ENCODE measurements around the gene VPS13D. TPM values are rescaled to one million over a fixed set of nuclear protein-coding genes. Genes with fewer than 3 reads are reported as not detected.

The VPS13D gene
- total RNA-seq, 1 experiment from 2014 or later = 30.7 TPM

- Histone ChIP-seq H3K9me3 (ENCODE audit: low read length) (no peaks in the 10 kb centered on the region), H3K4me2 (ENCODE audit: low read length) (no peak overlapping the region), H3K27ac (ENCODE audit: low read length) (no peak overlapping the region), H3K27me3 (ENCODE audit: low read length) (no peaks in the 10 kb centered on the region), H3K36me3 (ENCODE audit: low read depth, low read length) (no peaks in the 10 kb centered on the region), H3F3A (ENCODE audit: low read length, unreplicated experiment) (no peaks in the 10 kb centered on the region), H2AFZ (ENCODE audit: low read length) (no peak overlapping the region), H4K20me1 (ENCODE audit: low read length) (no peaks in the 10 kb centered on the region), H3K9me2 (replicated peaks; ENCODE audit: low read length) (no peaks in the 10 kb centered on the region), H3K4me1 (ENCODE audit: insufficient read depth, low read length) (no peaks in the 10 kb centered on the region), H3K9ac (ENCODE audit: low read length) (no peak overlapping the region), H3K79me2 (ENCODE audit: low read length) (no peaks in the 10 kb centered on the region), H3K4me3 (ENCODE audit: low read length) (no peak overlapping the region)
- ChIA-PET CTCF (no interaction called here), POLR2A (ENCODE audit: unreplicated experiment) (no interaction called here)
- no TSS peak for BruUV-seq (replicated peaks)
- intact Hi-C loops (cut with micrococcal nuclease) = no loop called here
- no peak for ATAC-seq
- no peak for DNase-seq
- TF ChIP-seq EZH2phosphoT487 (IDR thresholded peaks at IDR 0.05; ENCODE audit: borderline replicate concordance, low read length) (no peak), CTCF (conservative IDR thresholded peaks at IDR 0.05; ENCODE audit: low read depth, low read length) (no peak), EZH2 (IDR thresholded peaks at IDR 0.05; ENCODE audit: low read length, unreplicated experiment) (no peak)
These were observed 28.3 kb upstream of the VPS13D start for GRCh38 chr1:12201352-12202189.

GRCh38 chr1:12202190-12202497 is 27.7 kb upstream of the VPS13D start:
- ChIA-PET POLR2A (ENCODE audit: unreplicated experiment) (no interaction called here), CTCF (no interaction called here)
- Histone ChIP-seq H3K27ac (ENCODE audit: low read length) (no peak overlapping the region), H3K79me2 (ENCODE audit: low read length) (no peaks in the 10 kb centered on the region), H3K4me1 (ENCODE audit: insufficient read depth, low read length) (no peaks in the 10 kb centered on the region), H3K27me3 (ENCODE audit: low read length) (no peaks in the 10 kb centered on the region), H2AFZ (ENCODE audit: low read length) (no peak overlapping the region), H3K9me2 (replicated peaks; ENCODE audit: low read length) (no peaks in the 10 kb centered on the region), H3K36me3 (ENCODE audit: low read depth, low read length) (no peaks in the 10 kb centered on the region), H3F3A (ENCODE audit: low read length, unreplicated experiment) (no peaks in the 10 kb centered on the region), H4K20me1 (ENCODE audit: low read length) (no peaks in the 10 kb centered on the region), H3K9me3 (ENCODE audit: low read length) (no peaks in the 10 kb centered on the region), H3K9ac (ENCODE audit: low read length) (no peak overlapping the region), H3K4me2 (ENCODE audit: low read length) (no peak overlapping the region), H3K4me3 (ENCODE audit: low read length) (no peak overlapping the region)
- no peak for ATAC-seq
- no TSS peak for BruUV-seq (replicated peaks)
- TF ChIP-seq CTCF (conservative IDR thresholded peaks at IDR 0.05; ENCODE audit: low read depth, low read length) = no peak
- TF ChIP-seq EZH2 (IDR thresholded peaks at IDR 0.05; ENCODE audit: low read length, unreplicated experiment) = no peak
- TF ChIP-seq EZH2phosphoT487 (IDR thresholded peaks at IDR 0.05; ENCODE audit: borderline replicate concordance, low read length) = no peak
- DNase-seq = no peak
- intact Hi-C loops (cut with micrococcal nuclease) = no loop called here

GRCh38 chr1:12202577-12202976 is 27.3 kb upstream of the VPS13D start:
- Histone ChIP-seq H3K27ac (ENCODE audit: low read length) (no peak overlapping the region), H3K4me1 (ENCODE audit: insufficient read depth, low read length) (no peaks in the 10 kb centered on the region), H4K20me1 (ENCODE audit: low read length) (no peaks in the 10 kb centered on the region), H3K36me3 (ENCODE audit: low read depth, low read length) (no peaks in the 10 kb centered on the region), H3K9me2 (replicated peaks; ENCODE audit: low read length) (no peaks in the 10 kb centered on the region), H2AFZ (ENCODE audit: low read length) (no peak overlapping the region), H3K27me3 (ENCODE audit: low read length) (no peaks in the 10 kb centered on the region), H3K4me3 (ENCODE audit: low read length) (no peak overlapping the region), H3K9ac (ENCODE audit: low read length) (no peak overlapping the region), H3F3A (ENCODE audit: low read length, unreplicated experiment) (no peaks in the 10 kb centered on the region), H3K79me2 (ENCODE audit: low read length) (no peaks in the 10 kb centered on the region), H3K4me2 (ENCODE audit: low read length) (no peak overlapping the region), H3K9me3 (ENCODE audit: low read length) (no peaks in the 10 kb centered on the region)
- no TSS peak for BruUV-seq (replicated peaks)
- intact Hi-C loops (cut with micrococcal nuclease) = no loop called here
- TF ChIP-seq CTCF (conservative IDR thresholded peaks at IDR 0.05; ENCODE audit: low read depth, low read length) (no peak), EZH2phosphoT487 (IDR thresholded peaks at IDR 0.05; ENCODE audit: borderline replicate concordance, low read length) (no peak), EZH2 (IDR thresholded peaks at IDR 0.05; ENCODE audit: low read length, unreplicated experiment) (no peak)
- DNase-seq (no peak), ATAC-seq (no peak)
- POLR2A ChIA-PET (ENCODE audit: unreplicated experiment) = no interaction called here
- CTCF ChIA-PET = no interaction called here

Measured in PC-3 (cell line).